ENCODE measurements around the gene ELAC2. TPM values are rescaled to one million over a fixed set of nuclear protein-coding genes. Genes with fewer than 3 reads are reported as not detected.
A peak's percentile ranks its signal among the peaks of the same experiment; 100 is the strongest.

Gene ELAC2
- total and polyA plus RNA-seq, 12 donors = 55.5 to 136 (median 74.1) TPM

DNA sequence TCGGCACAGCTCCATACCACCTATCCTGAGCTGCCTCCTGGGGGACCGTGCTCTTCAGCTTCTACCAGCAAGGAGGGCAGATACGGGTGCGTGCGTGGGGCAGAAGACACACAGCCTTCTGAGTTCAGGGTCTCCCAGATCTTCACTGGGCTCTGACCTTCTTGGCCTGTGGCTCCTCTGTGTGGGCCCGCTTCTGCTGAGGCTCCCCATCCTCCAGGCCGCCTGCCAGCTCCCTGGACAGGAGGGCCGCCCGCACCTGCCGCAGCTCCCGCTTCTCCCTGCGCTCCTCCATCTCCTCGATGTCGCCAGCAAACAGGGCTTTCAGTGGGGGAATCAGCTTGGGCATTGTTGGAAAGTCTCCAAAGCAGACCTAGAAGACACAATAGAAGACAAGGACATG, 25.2 kb downstream of the ELAC2 start:
- intact Hi-C loops (cut with DNase I) = no loop called here
- H3K36me3 ChIP-seq (replicated peaks in 1 of 2) = peaks cover 0 to 69% of the 10 kb centered on the region in 2 donors
- H3K9me3 ChIP-seq (replicated peaks in 1 of 3) = no peaks in the 10 kb centered on the region
- no peaks in the 10 kb centered on the region for H3K4me1 ChIP-seq (replicated peaks in 1 of 2)
- WGBS, 4 donors = 96 to 97% (median 96%) methylated on average over 10 to 14 of the region's 14 CpGs
- TF ChIP-seq CTCF (IDR thresholded peaks at IDR 0.05) (no peak), POLR2A (IDR thresholded peaks at IDR 0.05) (no peak)
- H3K27me3 ChIP-seq = no peaks in the 10 kb centered on the region
- DNase-seq = peak in 1 of 7 donors; percentile 8
- H3K27ac ChIP-seq = no peak overlapping the region
- no peak overlapping the region for H3K4me3 ChIP-seq

GRCh38 chr17:12990926-12991325, 26.9 kb downstream of the ELAC2 start:
- intact Hi-C loops (cut with DNase I) = no loop called here
- WGBS, 4 donors = 93 to 97% (median 94%) methylated on average over 12 of the region's 12 CpGs
- Histone ChIP-seq H3K9me3 (replicated peaks in 1 of 3) (no peaks in the 10 kb centered on the region), H3K4me1 (replicated peaks in 1 of 2) (peaks cover 0 to 3% of the 10 kb centered on the region in 2 donors), H3K36me3 (replicated peaks in 1 of 2) (peaks cover 0 to 51% of the 10 kb centered on the region in 2 donors), H3K27me3 (no peaks in the 10 kb centered on the region), H3K4me3 (no peak overlapping the region), H3K27ac (no peak overlapping the region)
- TF ChIP-seq CTCF (IDR thresholded peaks at IDR 0.05) (no peak), POLR2A (IDR thresholded peaks at IDR 0.05) (no peak)
- DNase-seq = peak in 1 of 7 donors; percentile 3

- no peaks in the 10 kb centered on the region for H3K27me3 ChIP-seq
- TF ChIP-seq CTCF (IDR thresholded peaks at IDR 0.05) (no peak), POLR2A (IDR thresholded peaks at IDR 0.05) (no peak)
- peaks cover 0 to 44% of the 10 kb centered on the region in 2 donors for H3K36me3 ChIP-seq (replicated peaks in 1 of 2)
- intact Hi-C loops (cut with DNase I) = no loop called here
- no peak overlapping the region for H3K4me3 ChIP-seq
- H3K4me1 ChIP-seq (replicated peaks in 1 of 2) = peaks cover 0 to 10% of the 10 kb centered on the region in 2 donors
- H3K27ac ChIP-seq = no peak overlapping the region
- no peaks in the 10 kb centered on the region for H3K9me3 ChIP-seq (replicated peaks in 1 of 3)
- WGBS, 4 donors = 92 to 95% (median 93%) methylated on average over 17 to 25 of the region's 25 CpGs
- peak in 1 of 7 donors; percentile 13 for DNase-seq
Observed at GRCh38 chr17:12990041-12990808, 27.6 kb downstream of the ELAC2 start.

GRCh38 chr17:12987120-12987519, 30.7 kb downstream of the ELAC2 start:
- Histone ChIP-seq H3K4me3 (no peak overlapping the region), H3K9me3 (replicated peaks in 1 of 3) (no peaks in the 10 kb centered on the region), H3K27ac (no peak overlapping the region), H3K36me3 (replicated peaks in 1 of 2) (peaks cover 0 to 13% of the 10 kb centered on the region in 2 donors), H3K27me3 (no peaks in the 10 kb centered on the region), H3K4me1 (replicated peaks in 1 of 2) (peaks cover 0 to 14% of the 10 kb centered on the region in 2 donors)
- TF ChIP-seq CTCF (IDR thresholded peaks at IDR 0.05) = no peak
- no peak for TF ChIP-seq POLR2A (IDR thresholded peaks at IDR 0.05)
- whole genome bisulfite sequencing, 4 donors = 63 to 72% (median 68%) methylated on average over 12 of the region's 12 CpGs
- DNase-seq = no peak
- intact Hi-C loops (cut with DNase I) = no loop called here
